GM21526 (cell line): ENCODE data around the gene DGKQ.
"Not testable (repeated sequence)": the region's sequence is repeated elsewhere in the genome, so short reads cannot be mapped to it uniquely, and the experiment has no call there.

Experiments
- ATAC-seq: cut with Tn5 transposase; IDR thresholded peaks from one replicate; pipeline ENCODE4 v1.9.1; 2021; ENCODE audit warnings: moderate library complexity; ENCODE audit not compliant: unreplicated experiment, low FRiP score

Gene DGKQ

DNA sequence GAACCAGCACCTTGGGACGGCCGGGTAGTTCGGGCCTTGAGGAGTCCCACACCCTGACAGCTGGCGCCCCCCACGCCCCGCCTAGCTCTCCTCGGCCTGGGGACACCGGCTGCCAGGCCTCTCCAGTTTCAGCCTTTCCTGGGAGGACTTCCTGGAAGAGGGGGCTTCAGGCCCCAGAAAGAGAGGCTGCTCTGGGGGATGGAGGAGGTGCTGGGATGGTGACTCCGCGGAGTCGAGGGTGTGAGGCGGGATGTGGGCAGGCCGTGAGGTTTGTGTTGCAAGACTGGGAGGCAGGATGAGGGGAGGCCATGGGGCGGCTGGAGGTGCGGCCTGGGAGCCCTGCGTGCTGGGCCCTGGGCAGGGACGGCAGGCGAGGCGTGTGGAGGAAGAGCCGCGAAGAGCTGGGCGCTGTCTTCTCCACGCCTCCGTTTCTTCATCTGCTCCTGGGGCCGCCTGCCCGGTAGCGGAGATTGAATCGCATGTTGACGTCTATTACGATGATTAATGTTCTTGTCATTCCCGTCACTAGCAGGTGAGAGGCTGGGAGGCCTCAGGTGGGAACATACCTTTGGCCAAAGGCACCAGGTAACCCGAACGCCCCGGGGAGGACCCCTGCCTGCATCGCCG is 37.1 kb upstream of the DGKQ start:
- no peak for ATAC-seq

- ATAC-seq, result no peak
These were observed 36.4 kb upstream of the DGKQ start for GRCh38 chr4:1009542-1010394.

GRCh38 chr4:1008840-1009541 is 35.6 kb upstream of the DGKQ start:
- no peak for ATAC-seq

DNA sequence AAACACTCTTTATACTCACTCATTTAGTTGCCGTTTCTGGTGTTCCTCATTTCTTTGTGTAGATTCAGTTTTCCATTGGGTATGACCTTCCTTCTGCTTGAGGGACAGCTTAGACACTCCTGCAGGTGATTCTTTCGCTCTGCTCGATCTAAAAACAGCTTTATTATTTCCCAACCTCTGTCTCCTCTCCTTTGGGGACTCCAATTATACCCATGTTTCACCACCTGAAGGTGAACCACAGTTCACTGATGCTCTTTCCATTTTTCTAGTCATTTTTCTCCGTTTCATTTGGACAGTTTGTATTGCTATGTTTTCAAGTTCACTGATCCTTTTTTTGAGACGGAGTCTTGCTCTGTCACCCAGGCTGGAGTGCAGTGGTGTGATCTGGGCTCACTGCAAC is 33.5 kb upstream of the DGKQ start:
- ATAC-seq, result no peak

- no peak for ATAC-seq
These were observed 31.5 kb upstream of the DGKQ start for GRCh38 chr4:1004557-1005485.

GRCh38 chr4:1004071-1004418 is 30.7 kb upstream of the DGKQ start:
- no peak for ATAC-seq

GRCh38 chr4:1003271-1004070 is 30.1 kb upstream of the DGKQ start:
- no peak for ATAC-seq

DNA sequence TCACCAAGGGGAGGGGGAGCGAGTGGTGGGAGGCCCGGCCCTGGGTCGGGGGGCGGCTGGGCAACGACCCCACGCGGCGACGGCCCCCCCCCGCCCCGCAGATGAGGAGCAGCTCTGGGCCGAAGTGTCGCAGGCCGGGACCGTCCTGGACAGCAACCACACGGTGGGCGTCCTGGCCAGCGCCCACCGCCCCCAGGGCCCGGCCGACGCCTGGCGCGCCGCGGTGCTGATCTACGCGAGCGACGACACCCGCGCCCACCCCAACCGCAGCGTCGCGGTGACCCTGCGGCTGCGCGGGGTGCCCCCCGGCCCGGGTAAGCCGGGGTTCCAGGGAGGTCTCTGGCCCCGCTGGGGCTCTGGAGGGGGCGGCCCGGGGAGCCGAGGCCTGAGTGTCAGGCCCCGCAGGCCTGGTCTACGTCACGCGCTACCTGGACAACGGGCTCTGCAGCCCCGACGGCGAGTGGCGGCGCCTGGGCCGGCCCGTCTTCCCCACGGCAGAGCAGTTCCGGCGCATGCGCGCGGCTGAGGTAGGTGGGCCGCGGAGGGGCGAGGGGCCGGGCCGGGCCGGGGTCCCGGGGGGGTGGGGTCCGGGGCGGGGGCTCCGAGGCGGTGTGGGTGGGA is 29.4 kb upstream of the DGKQ start:
- ATAC-seq, result no peak

DNA sequence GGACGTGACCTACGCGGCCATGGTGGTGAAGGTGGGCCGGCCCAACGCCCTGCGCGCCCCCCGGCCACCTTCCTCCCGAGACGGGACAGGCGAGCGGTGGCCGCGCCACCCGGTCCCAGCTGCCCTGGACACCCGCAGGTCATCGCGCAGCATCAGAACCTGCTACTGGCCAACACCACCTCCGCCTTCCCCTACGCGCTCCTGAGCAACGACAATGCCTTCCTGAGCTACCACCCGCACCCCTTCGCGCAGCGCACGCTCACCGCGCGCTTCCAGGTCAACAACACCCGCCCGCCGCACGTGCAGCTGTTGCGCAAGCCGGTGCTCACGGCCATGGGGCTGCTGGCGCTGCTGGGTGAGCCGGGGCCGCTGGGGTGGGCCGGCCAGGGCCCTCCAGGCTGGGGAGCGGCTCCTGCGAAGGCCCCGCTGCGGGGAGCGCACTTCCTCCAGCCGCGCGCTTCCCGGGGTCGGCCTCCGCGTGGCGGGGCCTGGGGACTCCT is 28.8 kb upstream of the DGKQ start:
- no peak for ATAC-seq

- ATAC-seq, result no peak
These were observed 28.3 kb upstream of the DGKQ start for GRCh38 chr4:1001561-1002130.

DNA sequence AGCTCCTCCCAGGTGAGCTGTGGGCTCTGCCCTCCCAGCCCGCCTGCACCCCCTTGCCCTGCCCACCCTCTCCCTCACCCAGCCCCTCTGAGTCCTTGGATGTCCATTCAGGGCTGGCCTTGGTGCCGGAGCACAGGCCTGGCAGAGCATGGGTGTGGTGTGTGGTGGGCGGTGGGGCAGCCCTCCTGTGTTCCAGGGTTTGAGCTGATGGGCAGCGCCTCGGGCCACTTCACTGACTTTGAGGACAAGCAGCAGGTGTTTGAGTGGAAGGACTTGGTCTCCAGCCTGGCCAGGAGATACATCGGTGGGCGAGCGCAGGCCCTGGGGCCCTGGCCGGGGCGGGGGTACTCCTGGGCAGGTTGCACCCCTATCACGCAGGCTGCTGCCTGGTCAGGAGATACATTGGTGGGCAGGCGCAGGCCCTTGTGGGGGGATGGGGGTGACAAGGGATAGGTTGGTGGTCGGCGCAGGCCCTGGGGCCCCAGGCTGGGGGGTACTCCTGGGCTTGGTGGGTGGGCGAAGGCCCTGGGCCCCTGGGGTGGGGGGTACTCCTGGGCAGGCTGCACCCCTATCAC is 27.4 kb upstream of the DGKQ start:
- ATAC-seq, result no peak

DNA sequence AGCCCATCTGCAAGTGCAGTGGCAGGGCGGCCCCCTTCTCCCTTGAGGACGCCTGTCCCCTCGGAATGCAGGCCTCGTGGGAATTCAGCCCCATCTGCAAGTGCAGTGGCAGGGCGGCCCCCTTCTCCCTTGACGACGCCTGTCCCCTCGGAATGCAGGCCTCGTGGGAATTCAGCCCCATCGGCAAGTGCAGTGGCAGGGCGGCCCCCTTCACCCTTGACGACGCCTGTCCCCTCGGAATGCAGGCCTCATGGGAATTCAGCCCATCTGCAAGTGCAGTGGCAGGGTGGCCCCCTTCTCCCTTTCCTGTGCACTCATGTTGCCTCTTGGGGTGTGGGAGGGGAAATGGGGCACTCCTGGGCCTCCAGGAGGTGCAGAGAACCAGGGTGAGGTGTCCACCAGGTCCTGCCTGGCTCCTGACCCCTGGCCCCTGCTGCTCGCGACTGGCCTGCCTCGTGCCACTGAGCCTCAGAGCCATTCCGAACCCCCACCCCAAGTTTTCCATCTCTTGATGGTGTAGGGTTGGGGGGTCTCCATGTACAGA is 26.6 kb upstream of the DGKQ start:
- no peak for ATAC-seq

DNA sequence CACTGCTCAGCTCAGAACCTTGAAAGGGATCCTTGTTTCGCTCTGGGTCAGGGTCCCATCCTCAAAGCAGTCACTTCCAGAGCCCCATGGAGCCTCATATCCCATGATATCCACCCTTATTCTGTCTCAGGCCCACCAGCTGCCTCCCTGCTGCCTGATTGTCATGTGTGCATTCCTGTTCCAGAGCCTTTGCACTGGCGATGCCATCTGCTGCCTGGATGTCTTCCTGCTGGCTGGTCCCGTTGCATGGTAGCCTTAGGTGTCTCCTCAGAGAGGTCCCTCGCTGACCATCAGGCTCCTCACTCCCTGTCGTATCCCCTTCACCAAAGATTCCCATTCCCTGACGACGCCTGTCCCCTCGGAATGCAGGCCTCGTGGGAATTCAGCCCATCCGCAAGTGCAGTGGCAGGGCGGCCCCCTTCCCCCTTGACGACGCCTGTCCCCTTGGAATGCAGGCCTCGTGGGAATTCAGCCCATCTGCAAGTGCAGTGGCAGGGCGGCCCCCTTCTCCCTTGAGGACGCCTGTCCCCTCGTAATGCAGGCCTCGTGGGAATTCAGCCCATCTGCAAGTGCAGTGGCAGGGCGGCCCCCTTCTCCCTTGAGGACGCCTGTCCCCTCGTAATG is 26.0 kb upstream of the DGKQ start:
- not testable (repeated sequence) for ATAC-seq

GRCh38 chr4:998096-998691 is 24.8 kb upstream of the DGKQ start:
- ATAC-seq, result no peak

DNA sequence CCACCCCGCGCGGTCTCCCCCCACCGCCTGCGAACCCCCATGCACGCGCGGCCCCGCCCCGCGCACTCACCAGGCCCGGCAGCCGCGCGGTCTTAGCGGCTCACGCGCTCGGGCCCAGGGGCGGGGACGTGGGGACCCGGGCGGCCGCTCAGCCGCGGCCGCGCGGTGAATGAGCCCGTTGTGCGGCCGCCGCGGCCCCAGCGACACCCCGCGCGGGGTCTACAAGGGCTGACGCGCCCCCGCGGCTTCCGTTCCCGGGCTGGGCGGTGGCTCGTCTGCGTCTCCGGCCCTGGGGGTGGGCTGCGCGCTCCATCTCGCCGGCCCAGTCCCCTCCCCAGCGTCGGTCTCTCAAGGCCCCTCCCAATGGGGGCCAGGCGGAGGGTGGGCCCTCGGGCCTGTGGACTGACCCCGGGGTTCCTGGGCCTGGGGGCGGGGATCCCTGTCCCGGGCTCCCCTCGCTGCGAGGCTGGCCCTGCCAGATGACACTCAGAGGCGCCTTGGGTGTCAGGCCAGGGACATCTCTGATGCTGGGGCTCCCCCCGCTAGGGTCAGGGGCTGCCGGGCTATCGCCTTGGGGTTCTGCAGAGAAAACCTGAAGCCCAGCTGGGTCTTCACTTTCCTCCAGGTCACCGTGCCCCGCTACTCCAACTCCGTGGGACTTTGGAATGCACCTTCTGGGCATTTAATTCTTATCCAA is 24.2 kb upstream of the DGKQ start:
- ATAC-seq, result no peak

DNA sequence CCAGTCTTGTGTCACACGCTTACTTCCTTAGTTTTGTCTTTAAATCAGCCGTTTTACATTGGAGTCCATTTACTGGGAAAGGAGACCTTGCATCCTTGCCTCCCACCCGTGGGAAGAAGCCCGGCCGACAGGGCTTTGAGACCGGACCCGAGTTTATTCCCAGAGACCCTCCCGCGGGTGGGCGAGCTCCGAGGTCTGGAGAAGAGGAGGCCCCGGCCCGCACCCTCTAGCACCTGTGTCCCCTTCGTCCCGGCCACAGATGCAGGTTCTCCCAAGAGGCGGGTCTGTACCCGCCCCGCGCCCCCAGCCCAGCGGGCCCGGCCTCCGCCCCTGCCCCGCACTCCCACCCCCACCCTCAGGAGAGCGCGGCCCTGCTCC is 23.6 kb upstream of the DGKQ start:
- no peak for ATAC-seq
